Mesodermal cell (in vitro differentiated cells): ENCODE measurements around the gene GET3.

ENCODE experiments used
- H3K27ac ChIP-seq: 2 replicates; pipeline ENCODE4 v1.7.0; 2013; ENCODE audit warnings: mild to moderate bottlenecking, low read depth, low read length, moderate library complexity; ENCODE audit not compliant: severe bottlenecking
- H3K36me3 ChIP-seq: 2 replicates; pipeline ENCODE4 v1.7.1; 2013; ENCODE audit warnings: mild to moderate bottlenecking, low read length, moderate library complexity; ENCODE audit not compliant: control insufficient read depth, insufficient read depth
- H3K4me1 ChIP-seq: one replicate; pipeline ENCODE4 v1.7.1; 2013; ENCODE audit warnings: mild to moderate bottlenecking, low read length; ENCODE audit not compliant: insufficient read depth, control insufficient read depth, poor library complexity, severe bottlenecking
- H3K4me3 ChIP-seq: 2 replicates; pipeline ENCODE4 v1.7.0; 2013; ENCODE audit warnings: low read length, control low read depth, mild to moderate bottlenecking; ENCODE audit not compliant: insufficient read depth, poor library complexity, severe bottlenecking; ENCODE audit errors: extremely low read depth
- H3K9me3 ChIP-seq: 2 replicates; pipeline ENCODE4 v1.7.1; 2013; ENCODE audit warnings: mild to moderate bottlenecking, low read length, moderate library complexity; ENCODE audit not compliant: control insufficient read depth
- WGBS, 2 experiments: methylation state at CpG; one replicate each; pipeline ENCODE4 v1.1.5; 2013; ENCODE audit warnings: missing lambda C conversion rate in 2 of 2; ENCODE audit not compliant: insufficient coverage in 2 of 2; 5-methylcytosine and 5-hydroxymethylcytosine counted together

The GET3 gene

DNA sequence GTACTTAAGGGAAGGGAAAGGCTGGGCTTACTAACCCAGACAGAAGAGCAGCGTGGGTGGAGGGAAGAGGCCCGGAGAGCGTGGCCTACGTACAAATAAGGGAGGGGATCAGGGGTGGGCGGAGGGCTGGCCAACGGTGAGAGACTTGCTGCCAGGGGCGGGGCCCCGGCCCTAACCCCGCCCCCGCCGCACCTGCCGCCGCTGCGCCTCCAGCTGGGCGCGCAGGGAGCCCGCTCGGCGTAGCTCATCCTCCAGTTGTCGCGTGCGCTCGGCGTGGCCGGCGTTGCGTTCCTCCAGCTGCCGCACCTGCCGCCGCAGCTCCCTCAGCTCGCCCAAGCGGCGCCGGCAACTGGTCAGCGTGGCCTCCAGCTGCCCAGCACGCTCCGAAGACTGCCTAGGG, 32.4 kb downstream of the GET3 start:
- H3K9me3 ChIP-seq: no peaks in the 10 kb centered on the region
- WGBS, 2 experiments: 9 to 21% methylated on average over 20 to 32 of the region's 37 CpGs
- H3K36me3 ChIP-seq: peaks cover 7% of the 10 kb centered on the region
- peaks cover 13% of the 10 kb centered on the region for H3K4me1 ChIP-seq
- no peak overlapping the region for H3K4me3 ChIP-seq
- no peak overlapping the region for H3K27ac ChIP-seq

GRCh38 chr19:12770922-12771321, 33.6 kb downstream of the GET3 start:
- Histone ChIP-seq H3K9me3 (no peaks in the 10 kb centered on the region), H3K27ac (no peak overlapping the region), H3K36me3 (peaks cover 7% of the 10 kb centered on the region), H3K4me1 (peaks cover 13% of the 10 kb centered on the region), H3K4me3 (no peak overlapping the region)
- WGBS, 2 experiments: 100% methylated on average over 6 of the region's 13 CpGs

DNA sequence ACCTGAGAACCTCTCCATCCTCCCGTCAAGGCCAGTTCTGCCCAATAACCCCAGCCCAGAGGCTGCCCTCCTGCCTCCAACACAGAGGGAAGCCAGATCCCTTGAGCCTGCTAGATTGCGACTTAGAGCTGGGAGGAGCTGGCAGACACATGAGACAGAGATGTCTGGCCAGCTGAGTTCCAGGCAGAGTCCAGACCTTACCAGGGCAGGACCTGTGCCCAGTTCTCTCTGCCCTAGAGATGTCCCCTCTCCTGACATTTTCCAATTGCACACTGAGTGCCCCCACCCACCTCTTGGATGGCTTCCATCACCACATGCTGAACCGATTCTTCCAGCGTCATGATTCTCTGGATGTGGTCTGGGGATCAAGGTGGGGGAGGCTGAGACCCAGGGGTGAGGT, 35.0 kb downstream of the GET3 start:
- WGBS, 2 experiments: 86 to 100% methylated on average over 1 of the region's 4 CpGs
- peaks cover 7% of the 10 kb centered on the region for H3K36me3 ChIP-seq
- H3K27ac ChIP-seq: no peak overlapping the region
- H3K4me3 ChIP-seq: no peak overlapping the region
- no peaks in the 10 kb centered on the region for H3K9me3 ChIP-seq
- peaks cover 16% of the 10 kb centered on the region for H3K4me1 ChIP-seq

DNA sequence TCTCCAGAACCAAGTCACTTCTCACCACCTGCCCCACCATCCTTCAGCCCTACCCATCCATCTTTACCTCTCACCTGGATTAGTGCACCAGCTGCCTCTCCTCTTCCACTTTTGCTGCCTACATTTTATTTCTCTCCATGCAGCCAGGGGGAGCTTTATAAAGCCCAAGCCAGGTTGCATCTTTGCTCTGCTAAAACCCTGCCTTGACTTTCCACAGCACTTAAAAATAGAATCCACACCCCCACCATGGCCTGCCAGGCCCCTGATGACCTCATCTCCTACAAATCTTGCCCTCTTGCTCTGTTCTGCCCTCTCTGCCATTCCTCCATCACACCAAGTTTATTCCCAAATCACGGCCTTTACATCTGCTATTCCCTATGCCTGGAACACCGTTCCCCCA, 36.3 kb downstream of the GET3 start:
- no peak overlapping the region for H3K27ac ChIP-seq
- peaks cover 19% of the 10 kb centered on the region for H3K4me1 ChIP-seq
- peaks cover 7% of the 10 kb centered on the region for H3K36me3 ChIP-seq
- no peak overlapping the region for H3K4me3 ChIP-seq
- H3K9me3 ChIP-seq: no peaks in the 10 kb centered on the region
- 96 to 98% methylated on average over 2 of the region's 2 CpGs for WGBS, 2 experiments

DNA sequence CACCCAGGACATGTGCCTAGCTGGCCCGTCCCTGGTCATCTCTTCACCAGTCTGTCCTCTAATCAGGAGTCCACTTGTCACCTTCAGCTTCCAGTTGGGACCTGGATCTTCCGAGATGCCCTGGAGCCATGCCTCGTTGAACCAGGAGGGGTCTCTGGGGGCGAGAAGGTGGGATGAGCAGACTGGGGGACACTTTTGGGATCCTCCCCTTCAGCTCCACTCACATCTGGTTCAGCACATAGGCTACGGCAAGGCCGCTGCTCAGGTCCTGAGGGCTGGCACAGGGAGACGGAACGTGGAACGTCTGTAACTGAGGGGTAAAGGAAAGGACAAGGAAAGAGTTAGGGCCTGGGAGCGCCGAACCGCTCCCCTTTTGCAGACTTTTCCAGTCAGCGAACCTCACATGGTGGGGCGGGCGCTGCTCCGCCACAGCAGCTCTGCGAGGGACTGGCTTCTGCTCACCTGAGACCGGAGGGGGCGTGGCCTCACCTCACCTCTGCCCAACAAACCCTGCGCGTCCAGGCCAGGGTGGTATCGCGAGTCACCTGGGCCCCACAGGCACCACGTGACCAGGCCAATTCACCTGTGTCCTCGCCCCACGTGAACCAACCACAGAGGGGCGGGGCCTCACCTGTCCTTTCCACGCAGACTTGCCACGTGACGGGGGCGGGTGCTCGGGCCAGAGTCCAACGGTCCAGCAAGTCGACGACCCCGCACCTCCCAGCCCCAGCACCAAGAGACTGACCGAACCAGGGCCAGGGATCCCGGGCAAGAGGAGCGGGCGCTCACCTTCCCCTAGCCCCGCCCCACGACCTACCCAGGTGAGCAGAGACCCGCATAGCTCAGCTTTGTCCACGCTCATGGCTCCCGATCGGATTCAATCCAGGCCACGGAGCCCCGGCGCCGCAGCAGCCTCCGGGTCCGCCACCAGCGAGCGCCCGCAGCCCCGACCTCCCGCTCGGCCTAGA, 37.6 kb downstream of the GET3 start, which contains the start of gene HOOK2:
TSS of gene HOOK2 (minus strand) at position 965 of the 968 bp plus-strand sequence. CDS start at position 862, 103 bp downstream.
- Histone ChIP-seq H3K9me3 (no peaks in the 10 kb centered on the region), H3K4me3 (peak within 1 kb of the TSS; percentile 57), H3K36me3 (peaks cover 7% of the 10 kb centered on the region), H3K4me1 (peaks cover 31% of the 10 kb centered on the region), H3K27ac (no peak within 1 kb of the TSS)
- WGBS, 2 experiments: 24 to 31% methylated on average over 40 to 41 of the region's 58 CpGs

DNA sequence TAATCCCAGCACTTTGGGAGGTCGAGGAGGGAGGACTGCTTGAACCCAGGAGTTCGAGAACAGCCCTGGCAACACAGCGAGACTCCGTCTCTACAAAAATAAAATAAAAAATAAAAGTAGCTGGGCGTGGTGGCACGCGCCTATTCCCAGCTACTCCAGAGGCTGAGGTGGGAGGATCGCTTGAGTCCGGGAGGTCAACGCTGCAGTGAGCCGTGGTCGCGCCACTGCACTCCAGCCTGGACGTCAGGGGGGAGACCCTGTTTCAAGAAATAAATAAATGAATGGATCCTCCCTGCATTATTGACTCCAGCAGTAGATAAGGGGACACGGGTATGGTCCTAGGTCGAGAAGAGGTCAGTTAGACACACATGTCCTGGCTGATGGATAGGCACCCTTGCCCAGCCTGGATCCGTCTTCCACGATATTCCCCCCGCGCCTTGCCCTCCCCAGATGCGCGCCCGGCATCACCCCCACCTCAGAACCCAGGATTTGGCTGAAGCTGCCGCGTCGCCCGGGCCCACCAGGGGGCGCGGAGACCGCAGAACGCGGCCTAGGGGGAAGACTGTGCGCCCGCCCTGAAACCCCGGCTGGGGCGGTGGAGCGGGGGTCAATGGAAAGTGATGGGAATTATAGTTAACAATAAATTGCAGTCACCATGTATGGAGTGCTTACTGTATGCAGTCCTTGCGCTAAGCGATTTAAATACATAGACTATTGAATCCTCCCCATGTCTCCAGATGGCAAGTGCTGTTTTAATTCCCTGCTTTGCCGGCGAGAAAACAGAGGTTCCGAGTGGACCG, 40.1 kb downstream of the GET3 start:
- Histone ChIP-seq H3K4me1 (peaks cover 30% of the 10 kb centered on the region), H3K4me3 (peak overlapping the region; percentile 57), H3K36me3 (peaks cover 7% of the 10 kb centered on the region), H3K9me3 (no peaks in the 10 kb centered on the region), H3K27ac (peak overlapping the region; percentile 88)
- 16 to 24% methylated on average over 19 to 29 of the region's 43 CpGs for WGBS, 2 experiments

- Histone ChIP-seq H3K4me3 (peak overlapping the region; percentile 57), H3K27ac (peak overlapping the region; percentile 88), H3K36me3 (peaks cover 7% of the 10 kb centered on the region), H3K9me3 (no peaks in the 10 kb centered on the region), H3K4me1 (peaks cover 24% of the 10 kb centered on the region)
- 4 to 6% methylated on average over 29 to 32 of the region's 44 CpGs for WGBS, 2 experiments
Measured at GRCh38 chr19:12778017-12778904, 41.0 kb downstream of the GET3 start.

DNA sequence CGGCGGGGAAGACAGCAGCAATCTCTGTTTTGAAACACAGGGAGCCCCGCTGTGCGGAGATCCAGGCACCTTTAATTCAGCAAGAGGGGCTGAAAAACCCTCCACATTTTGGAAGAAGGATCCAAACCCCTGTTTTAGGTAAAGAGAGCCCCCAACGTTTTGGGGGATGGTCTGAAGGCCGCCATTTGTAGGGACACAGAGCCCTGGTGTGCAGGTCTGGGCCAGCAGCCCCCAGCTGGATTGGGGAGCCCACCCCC, 41.5 kb downstream of the GET3 start:
- H3K9me3 ChIP-seq: no peaks in the 10 kb centered on the region
- H3K4me1 ChIP-seq: peaks cover 26% of the 10 kb centered on the region
- H3K36me3 ChIP-seq: peaks cover 7% of the 10 kb centered on the region
- 24 to 32% methylated on average over 6 of the region's 6 CpGs for whole genome bisulfite sequencing, 2 experiments
- peak overlapping the region; percentile 88 for H3K27ac ChIP-seq
- peak overlapping the region; percentile 57 for H3K4me3 ChIP-seq

- 78% methylated on average over 10 to 15 of the region's 15 CpGs for WGBS, 2 experiments
- Histone ChIP-seq H3K9me3 (no peaks in the 10 kb centered on the region), H3K27ac (peak overlapping the region; percentile 88), H3K36me3 (peaks cover 3% of the 10 kb centered on the region), H3K4me1 (peaks cover 31% of the 10 kb centered on the region), H3K4me3 (no peak overlapping the region)
Measured at GRCh38 chr19:12779162-12779993, 42.1 kb downstream of the GET3 start.

GRCh38 chr19:12782174-12782423, 44.8 kb downstream of the GET3 start:
- Histone ChIP-seq H3K4me3 (peak overlapping the region; percentile 34), H3K9me3 (no peaks in the 10 kb centered on the region), H3K4me1 (peaks cover 52% of the 10 kb centered on the region), H3K27ac (peak overlapping the region; percentile 93), H3K36me3 (no peaks in the 10 kb centered on the region)
- WGBS, 2 experiments: 65 to 86% methylated on average over 8 to 12 of the region's 12 CpGs
